Endodermal cell (in vitro differentiated cells): ENCODE results near the gene SMS. TPM values are rescaled to one million over a fixed set of nuclear protein-coding genes. Genes with fewer than 3 reads are reported as not detected.
A peak's percentile ranks its signal among the peaks of the same experiment; 100 is the strongest.

Experiments
- DNase-seq: peaks from one replicate; pipeline ENCODE4 v3.0.0-alpha.2; 2017
- H3K27ac ChIP-seq: 2 replicates; pipeline ENCODE4 v1.5.1; 2013; ENCODE audit warnings: mild to moderate bottlenecking, low read depth, low read length, moderate library complexity
- H3K27me3 ChIP-seq: 2 replicates; pipeline ENCODE4 v1.6.1; 2013; ENCODE audit warnings: mild to moderate bottlenecking, low read length, moderate library complexity; ENCODE audit not compliant: insufficient read depth, control insufficient read depth, poor library complexity, severe bottlenecking
- H3K36me3 ChIP-seq: 2 replicates; pipeline ENCODE4 v1.7.0; 2013; ENCODE audit warnings: mild to moderate bottlenecking, low read length, moderate library complexity; ENCODE audit not compliant: control insufficient read depth, insufficient read depth
- H3K4me1 ChIP-seq: one replicate; pipeline ENCODE4 v1.7.0; 2013; ENCODE audit warnings: low read length; ENCODE audit not compliant: control insufficient read depth, insufficient read depth
- H3K4me3 ChIP-seq: 2 replicates; pipeline ENCODE4 v1.5.1; 2013; ENCODE audit warnings: mild to moderate bottlenecking, low read length, moderate library complexity
- H3K9ac ChIP-seq: 2 replicates; pipeline ENCODE4 v1.6.1; 2013; ENCODE audit warnings: mild to moderate bottlenecking, low read length, moderate library complexity; ENCODE audit not compliant: poor library complexity, severe bottlenecking; ENCODE audit errors: extremely low read depth
- H3K9me3 ChIP-seq: 2 replicates; pipeline ENCODE4 v1.6.1; 2013; ENCODE audit warnings: mild to moderate bottlenecking, low read length, moderate library complexity; ENCODE audit not compliant: control insufficient read depth
- H3K27ac Mint-ChIP-seq: 2 replicates; pipeline ENCODE4 v1.8.0; 2020; ENCODE audit warnings: mixed read lengths
- H3K27me3 Mint-ChIP-seq: 2 replicates; pipeline ENCODE4 v1.8.0; 2021; ENCODE audit warnings: mild to moderate bottlenecking, mixed read lengths; ENCODE audit not compliant: insufficient read depth
- H3K36me3 Mint-ChIP-seq: 2 replicates; pipeline ENCODE4 v1.8.0; 2020; ENCODE audit warnings: low read depth, mixed read lengths
- H3K4me1 Mint-ChIP-seq: 2 replicates; pipeline ENCODE4 v1.8.0; 2020; ENCODE audit warnings: mixed read lengths
- H3K4me3 Mint-ChIP-seq: 2 replicates; pipeline ENCODE4 v1.8.0; 2020; ENCODE audit warnings: mild to moderate bottlenecking, moderate library complexity, mixed read lengths
- H3K9me3 Mint-ChIP-seq: 2 replicates; pipeline ENCODE4 v1.8.0; 2020; ENCODE audit warnings: mild to moderate bottlenecking, mixed read lengths
- CTCF ChIP-seq: fragments of 200-600 bp; sonication (generic); conservative IDR thresholded peaks from 2 replicates; pipeline ENCODE4 v1.5.0; 2021; ENCODE audit warnings: antibody characterized with exemption, mild to moderate bottlenecking
- WGBS, 2 experiments: methylation state at CpG; one replicate each; pipeline versions ENCODE4 v1.1.5 to v1.1.7; 2013; ENCODE audit warnings: missing lambda C conversion rate in 2 of 2, mixed read lengths in 1 of 2; ENCODE audit not compliant: insufficient coverage in 1 of 2, insufficient read length in 1 of 2; 5-methylcytosine and 5-hydroxymethylcytosine counted together
- long read RNA-seq, 4 experiments: library from polyadenylated mRNA in 2 of 4; library from RNA in 1 of 4; library from capped mRNA in 1 of 4; stranded (forward) in 3 of 4; unstranded in 1 of 4; transcript quantifications; one replicate each; pipeline ENCODE4 v2.0.0, GENCODE V29; 2020 to 2021; ENCODE audit warnings: inconsistent platforms in 1 of 4
- polyA plus RNA-seq, 2 experiments: library from polyadenylated mRNA; stranded (reverse); fragments of 50-300 nt; gene quantifications; one replicate each; pipeline ENCODE4 v1.2.3, GENCODE V29; 2013
- total RNA-seq, 2 donors: library from RNA; stranded (reverse); fragmentation: NEBNext Ultra II Directional in 1 of 2; extraction: Animal tissue kit (Norgen Biotek cat#: 25700) in 1 of 2; gene quantifications; 2 replicates in 1 of 2; 3 replicates in 1 of 2; pipeline ENCODE4 v1.2.1, GENCODE V29; 2021

Gene SMS
- 100 to 1,000 TPM; 163 to 312 TPM for total RNA-seq
- 119 TPM for polyA plus RNA-seq (2013, experiment 1 of 2)
- 104 TPM for polyA plus RNA-seq (2013, experiment 2 of 2)
- long read RNA-seq, experiment 1, transcript SMS-202 (11 exons, 1,837 nt) = major isoform, 58 of 117 reads
- long read RNA-seq, experiment 1, partial matches to known transcripts = 47 of 117 reads
- long read RNA-seq, experiment 1, other reads (novel, unspliced or antisense) = 11 of 117 reads
- long read RNA-seq, experiment 2, transcript SMS-202 (11 exons, 1,837 nt) = major isoform, 165 of 189 reads
- long read RNA-seq, experiment 2, partial matches to known transcripts = 7 of 189 reads
- long read RNA-seq, experiment 2, other reads (novel, unspliced or antisense) = 14 of 189 reads
- long read RNA-seq, experiment 3, transcript SMS-202 (11 exons, 1,837 nt) = major isoform, 1,290 of 1,372 reads
- long read RNA-seq, experiment 3, transcript SMS-201 (9 exons, 1,174 nt) = minor isoform, 17 of 1,372 reads
- long read RNA-seq, experiment 3, partial matches to known transcripts = 27 of 1,372 reads
- long read RNA-seq, experiment 3, other reads (novel, unspliced or antisense) = 38 of 1,372 reads
- long read RNA-seq, experiment 4, transcript SMS-202 (11 exons, 1,837 nt) = major isoform, 99 of 120 reads
- long read RNA-seq, experiment 4, partial matches to known transcripts = 15 of 120 reads
- long read RNA-seq, experiment 4, other reads (novel, unspliced or antisense) = 4 of 120 reads

GRCh38 chrX:21940356-21940829, at the start of gene SMS:
Gene SMS, plus strand, starts transcription at chrX:21940709. Its CDS starts 116 bp downstream, at chrX:21940825.
- Histone ChIP-seq H3K4me3 (peak within 1 kb of the TSS; percentile 83), H3K9ac (peak within 1 kb of the TSS; percentile 47), H3K9me3 (no peaks in the 10 kb centered on the region), H3K27ac (no peak within 1 kb of the TSS), H3K27me3 (no peaks in the 10 kb centered on the region), H3K36me3 (peaks cover 6% of the 10 kb centered on the region), H3K4me1 (no peaks in the 10 kb centered on the region)
- 0 to 3% methylated on average over 12 to 43 of the region's 46 CpGs for WGBS, 2 experiments
- peaks cover 19% of the 10 kb centered on the region for H3K4me1 Mint-ChIP-seq
- peak within 1 kb of the TSS; percentile 91 for H3K4me3 Mint-ChIP-seq
- H3K36me3 Mint-ChIP-seq = peaks cover 3% of the 10 kb centered on the region
- H3K9me3 Mint-ChIP-seq = no peaks in the 10 kb centered on the region
- peak within 1 kb of the TSS; percentile 93 for H3K27ac Mint-ChIP-seq
- TF ChIP-seq CTCF = no peak
- DNase-seq = peak; percentile 84
- peaks cover 4% of the 10 kb centered on the region for H3K27me3 Mint-ChIP-seq

- no peaks in the 10 kb centered on the region for H3K27me3 Mint-ChIP-seq
- 72% methylated on average over 1 of the region's 2 CpGs; no CpG with 5 or more reads in 1 of the 2 experiments for WGBS, 2 experiments
- H3K9me3 Mint-ChIP-seq = no peaks in the 10 kb centered on the region
- Histone ChIP-seq H3K9me3 (no peaks in the 10 kb centered on the region), H3K36me3 (no peaks in the 10 kb centered on the region), H3K27me3 (no peaks in the 10 kb centered on the region), H3K9ac (no peak overlapping the region), H3K27ac (peak overlapping the region; percentile 87), H3K4me1 (no peaks in the 10 kb centered on the region), H3K4me3 (no peak overlapping the region)
- H3K36me3 Mint-ChIP-seq = peaks cover 6% of the 10 kb centered on the region
- no peak overlapping the region for H3K4me3 Mint-ChIP-seq
- no peak for DNase-seq
- TF ChIP-seq CTCF = no peak
- no peaks in the 10 kb centered on the region for H3K4me1 Mint-ChIP-seq
- H3K27ac Mint-ChIP-seq = peak overlapping the region; percentile 29
Measured at GRCh38 chrX:21905313-21905712, 35.2 kb upstream of the SMS start.

- H3K4me3 ChIP-seq = no peak overlapping the region
- no peaks in the 10 kb centered on the region for H3K27me3 Mint-ChIP-seq
- no peaks in the 10 kb centered on the region for H3K4me1 Mint-ChIP-seq
- WGBS, 2 experiments = 95% methylated on average over 2 of the region's 3 CpGs; no CpG with 5 or more reads in 1 of the 2 experiments
- H3K36me3 Mint-ChIP-seq = peaks cover 6% of the 10 kb centered on the region
- no peaks in the 10 kb centered on the region for H3K27me3 ChIP-seq
- no peaks in the 10 kb centered on the region for H3K9me3 Mint-ChIP-seq
- DNase-seq = no peak
- no peak for TF ChIP-seq CTCF
- H3K9ac ChIP-seq = no peak overlapping the region
- H3K4me3 Mint-ChIP-seq = no peak overlapping the region
- H3K27ac ChIP-seq = peak overlapping the region; percentile 87
- no peaks in the 10 kb centered on the region for H3K9me3 ChIP-seq
- no peaks in the 10 kb centered on the region for H3K4me1 ChIP-seq
- no peak overlapping the region for H3K27ac Mint-ChIP-seq
- no peaks in the 10 kb centered on the region for H3K36me3 ChIP-seq
Measured at GRCh38 chrX:21905953-21906352, 34.6 kb upstream of the SMS start.
